Measurements from ENCODE around the gene IFT122.

IFT122 gene

GRCh38 chr3:129563332-129563731 is 123.3 kb downstream of the IFT122 start:
- in situ Hi-C loops (cut with HindIII; ENCODE audit: low sequenced_read_pairs) = no loop called here

GRCh38 chr3:129563850-129564535 is 124.0 kb downstream of the IFT122 start:
- no peak overlapping the region for H3K4me3 ChIP-seq (ENCODE audit: low read depth, low read length)
- DNase-seq (ENCODE audit: low read depth, low spot score) = no peak
- TF ChIP-seq CTCF (IDR thresholded peaks at IDR 0.05; ENCODE audit: low read depth, low read length) = no peak
- in situ Hi-C loops (cut with HindIII; ENCODE audit: low sequenced_read_pairs) = no loop called here

More at GRCh38 chr3:129563332-129563731, 123.3 kb downstream of the IFT122 start:
- no peak overlapping the region for H3K4me3 ChIP-seq (ENCODE audit: low read depth, low read length)
- TF ChIP-seq CTCF (IDR thresholded peaks at IDR 0.05; ENCODE audit: low read depth, low read length) = no peak
- no peak for DNase-seq (ENCODE audit: low read depth, low spot score)

GRCh38 chr3:129564981-129565644 is 125.1 kb downstream of the IFT122 start:
- in situ Hi-C loops (cut with HindIII; ENCODE audit: low sequenced_read_pairs) = no loop called here
- TF ChIP-seq CTCF (IDR thresholded peaks at IDR 0.05; ENCODE audit: low read depth, low read length) = no peak
- no peak for DNase-seq (ENCODE audit: low read depth, low spot score)
- no peak overlapping the region for H3K4me3 ChIP-seq (ENCODE audit: low read depth, low read length)

- no peak overlapping the region for H3K4me3 ChIP-seq (ENCODE audit: low read depth, low read length)
- in situ Hi-C loops (cut with HindIII; ENCODE audit: low sequenced_read_pairs) = no loop called here
- DNase-seq (ENCODE audit: low read depth, low spot score) = no peak
- TF ChIP-seq CTCF (IDR thresholded peaks at IDR 0.05; ENCODE audit: low read depth, low read length) = no peak
Observed at GRCh38 chr3:129565902-129566301, 125.9 kb downstream of the IFT122 start.

- DNase-seq (ENCODE audit: low read depth, low spot score) = no peak
- H3K4me3 ChIP-seq (ENCODE audit: low read depth, low read length) = no peak overlapping the region
- TF ChIP-seq CTCF (IDR thresholded peaks at IDR 0.05; ENCODE audit: low read depth, low read length) = no peak
- in situ Hi-C loops (cut with HindIII; ENCODE audit: low sequenced_read_pairs) = no loop called here
Observed at GRCh38 chr3:129567176-129567705, 127.2 kb downstream of the IFT122 start.

GRCh38 chr3:129567939-129568338 is 127.9 kb downstream of the IFT122 start:
- TF ChIP-seq CTCF (IDR thresholded peaks at IDR 0.05; ENCODE audit: low read depth, low read length) = no peak
- H3K4me3 ChIP-seq (ENCODE audit: low read depth, low read length) = no peak overlapping the region
- in situ Hi-C loops (cut with HindIII; ENCODE audit: low sequenced_read_pairs) = no loop called here
- no peak for DNase-seq (ENCODE audit: low read depth, low spot score)
